Fibroblast of peridontal ligament (primary cell): ENCODE results near the gene DELE1.

Experiments used
- DNase-seq: peaks from one replicate; pipeline ENCODE4 v3.0.0-alpha.2; 2010; ENCODE audit errors: extremely low read depth

The DELE1 gene, protein sequence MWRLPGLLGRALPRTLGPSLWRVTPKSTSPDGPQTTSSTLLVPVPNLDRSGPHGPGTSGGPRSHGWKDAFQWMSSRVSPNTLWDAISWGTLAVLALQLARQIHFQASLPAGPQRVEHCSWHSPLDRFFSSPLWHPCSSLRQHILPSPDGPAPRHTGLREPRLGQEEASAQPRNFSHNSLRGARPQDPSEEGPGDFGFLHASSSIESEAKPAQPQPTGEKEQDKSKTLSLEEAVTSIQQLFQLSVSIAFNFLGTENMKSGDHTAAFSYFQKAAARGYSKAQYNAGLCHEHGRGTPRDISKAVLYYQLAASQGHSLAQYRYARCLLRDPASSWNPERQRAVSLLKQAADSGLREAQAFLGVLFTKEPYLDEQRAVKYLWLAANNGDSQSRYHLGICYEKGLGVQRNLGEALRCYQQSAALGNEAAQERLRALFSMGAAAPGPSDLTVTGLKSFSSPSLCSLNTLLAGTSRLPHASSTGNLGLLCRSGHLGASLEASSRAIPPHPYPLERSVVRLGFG

DNA sequence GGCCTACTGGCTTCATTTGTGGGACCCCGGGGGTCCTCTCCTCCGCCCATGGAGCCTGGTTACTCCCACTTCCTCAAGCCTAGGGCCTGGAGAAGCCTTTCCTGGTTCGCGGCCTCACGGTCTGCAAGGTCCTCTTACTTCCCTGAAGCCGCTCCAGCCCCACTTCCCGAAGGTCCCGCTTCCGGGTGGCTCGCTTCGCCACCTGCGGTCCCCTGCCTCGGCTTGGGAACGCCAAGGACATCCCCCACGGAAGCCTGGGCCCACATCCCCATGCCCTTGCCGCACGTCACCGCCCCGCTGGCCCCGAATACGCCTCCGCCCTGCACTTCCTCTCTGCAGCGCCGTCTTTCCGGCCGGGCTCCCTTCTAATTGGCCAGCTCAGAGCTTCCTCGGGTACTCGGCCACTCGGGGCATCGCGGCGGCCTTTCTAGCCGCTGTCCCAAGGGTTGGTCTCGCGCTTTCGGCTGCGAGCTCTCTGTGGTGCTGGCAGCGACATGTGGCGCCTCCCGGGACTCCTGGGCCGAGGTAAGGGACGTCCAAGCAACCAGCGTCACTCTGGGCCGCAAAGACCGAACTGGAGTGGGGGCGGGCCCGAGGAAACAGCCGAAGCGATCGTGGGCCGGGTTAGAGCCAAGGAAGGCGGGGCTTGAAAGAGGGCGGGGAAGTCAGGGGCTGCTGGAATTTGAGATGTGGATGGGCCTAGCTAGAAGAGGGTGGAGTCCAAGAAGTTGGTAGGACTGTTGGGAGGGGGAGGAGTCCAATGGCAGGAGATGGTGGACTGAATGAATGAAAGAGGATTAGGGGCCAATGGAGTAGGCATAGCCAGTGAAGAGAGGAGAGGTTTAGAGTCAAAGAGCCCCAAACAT lies at the start of gene DELE1:
Gene DELE1, plus strand, starts transcription at position 424 of the 866 bp plus-strand sequence. Its CDS starts 71 bp downstream, at position 495.
- peak; percentile 92 for DNase-seq

DNA sequence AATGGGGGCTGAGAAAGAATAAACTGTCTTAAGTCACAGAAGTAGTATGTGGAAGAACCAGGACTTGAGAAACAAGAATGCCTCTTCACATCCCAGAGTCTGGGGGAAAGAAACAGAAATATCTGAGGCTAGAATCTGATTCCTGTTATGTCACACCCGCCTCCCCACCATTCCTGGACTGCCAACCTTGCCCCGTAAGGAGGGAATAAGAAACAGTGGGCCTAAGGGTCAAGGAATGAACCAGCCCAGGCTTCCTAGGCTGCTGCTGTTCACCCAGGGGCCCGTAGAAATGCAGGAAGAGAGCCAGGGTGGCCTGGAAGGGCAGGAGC lies 49.8 kb upstream of the DELE1 start:
- DNase-seq: no peak

DNA sequence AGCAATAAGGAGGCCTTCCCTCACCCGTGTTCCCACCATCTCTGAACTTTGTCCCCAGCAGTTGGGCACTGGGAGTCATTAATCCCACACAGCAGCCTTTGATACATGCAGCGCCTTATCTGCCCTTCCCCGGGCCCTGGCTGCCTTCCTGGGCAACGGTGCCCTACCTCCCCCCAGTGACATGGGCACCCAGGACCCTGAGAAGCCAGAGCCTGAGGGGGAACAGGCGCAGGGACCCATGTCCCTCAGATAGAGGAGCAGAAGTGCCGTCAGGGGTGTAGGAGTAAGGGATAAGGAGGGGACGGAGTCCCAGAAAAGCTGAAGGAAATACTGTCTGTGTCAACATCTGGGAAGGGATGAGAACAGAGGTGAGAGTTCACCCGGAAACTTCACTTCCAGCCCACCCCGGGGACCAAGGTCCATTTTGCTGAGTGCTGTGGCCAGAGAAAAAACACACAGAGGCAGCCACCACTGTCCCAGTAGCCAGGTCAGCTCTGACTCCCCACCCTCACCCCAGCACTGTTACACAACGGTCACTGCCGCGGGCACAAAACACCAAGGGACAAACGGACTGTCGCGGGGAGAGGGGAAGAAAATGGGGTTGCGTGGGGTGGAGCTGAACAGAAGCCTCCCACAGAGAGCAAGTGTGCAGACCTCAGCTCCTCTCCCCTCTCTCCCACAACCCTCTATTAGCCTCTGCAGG lies 49.3 kb upstream of the DELE1 start:
- DNase-seq: no peak

DNA sequence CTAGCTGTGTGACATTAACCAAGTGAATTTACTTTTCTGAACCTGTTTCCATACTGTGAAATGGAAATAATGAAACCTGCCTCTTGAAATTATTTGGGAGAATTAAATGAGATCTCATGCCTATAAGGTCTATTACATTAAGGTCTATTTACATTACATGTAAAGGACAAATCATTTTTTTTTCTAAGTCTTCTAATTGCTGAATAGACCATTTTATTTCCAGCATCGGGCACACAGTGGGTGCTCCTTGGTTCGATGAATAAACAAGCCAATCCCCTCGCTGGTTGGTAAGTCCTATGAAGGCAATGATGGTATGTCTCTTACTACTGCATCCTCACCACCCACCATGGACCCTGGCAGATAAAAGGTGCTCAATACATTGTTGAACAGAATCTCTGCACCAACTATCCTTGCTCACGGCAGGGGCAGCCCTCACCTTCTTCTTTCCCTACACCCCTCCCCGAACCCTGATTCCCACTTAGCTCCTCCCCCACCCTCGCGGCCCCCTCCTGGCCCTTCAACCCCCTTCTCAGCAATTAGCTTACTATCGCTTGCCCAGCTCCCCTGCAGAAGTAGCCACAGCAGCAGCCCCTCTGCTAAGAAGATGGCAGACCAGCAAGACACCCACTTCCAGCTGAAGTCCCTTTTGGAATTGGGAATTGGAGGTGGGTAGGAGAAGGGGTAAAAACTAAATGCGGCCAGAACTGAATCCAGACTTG lies 48.5 kb upstream of the DELE1 start:
- DNase-seq: no peak

DNA sequence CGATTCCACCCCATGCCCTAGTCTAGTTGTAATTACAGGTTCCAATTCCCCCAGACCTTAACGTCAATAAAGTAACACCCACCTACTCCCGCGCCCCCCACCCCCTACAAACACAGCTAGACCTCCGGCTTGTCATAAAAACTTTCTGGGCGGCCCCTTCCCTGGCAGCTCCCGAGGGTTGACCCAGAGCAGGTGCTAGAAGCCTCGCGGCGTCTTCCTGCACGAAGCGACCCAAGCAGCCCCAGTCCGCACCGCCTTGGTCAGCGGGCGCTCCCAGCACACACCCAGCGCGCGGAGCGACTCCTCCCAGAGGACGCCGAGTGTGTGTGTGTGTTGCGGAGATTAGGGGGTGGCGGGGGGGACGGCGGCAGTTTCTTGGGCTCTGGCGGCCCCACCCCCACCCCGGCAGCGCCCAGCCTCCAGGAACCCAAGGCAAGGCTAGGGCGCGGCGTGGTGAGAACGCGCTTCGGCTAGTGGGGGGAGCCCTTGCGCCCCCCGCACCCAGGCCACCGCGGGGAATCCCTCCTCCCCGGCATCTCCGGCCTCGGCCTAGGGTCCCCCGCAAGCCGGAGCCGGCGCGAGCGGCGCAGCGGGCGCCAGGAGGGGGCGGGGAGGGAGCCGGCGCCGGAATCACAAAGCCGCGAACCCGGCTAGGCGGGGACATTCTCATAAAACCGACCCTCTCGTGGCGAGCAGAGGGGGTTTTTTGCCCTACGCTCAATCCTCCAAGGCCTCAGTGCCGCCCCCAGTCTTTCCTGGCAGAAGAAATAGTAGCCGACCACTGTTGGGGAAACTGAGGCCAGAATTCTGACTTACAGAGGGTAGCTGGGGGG lies 47.7 kb upstream of the DELE1 start:
- DNase-seq: no peak

DNA sequence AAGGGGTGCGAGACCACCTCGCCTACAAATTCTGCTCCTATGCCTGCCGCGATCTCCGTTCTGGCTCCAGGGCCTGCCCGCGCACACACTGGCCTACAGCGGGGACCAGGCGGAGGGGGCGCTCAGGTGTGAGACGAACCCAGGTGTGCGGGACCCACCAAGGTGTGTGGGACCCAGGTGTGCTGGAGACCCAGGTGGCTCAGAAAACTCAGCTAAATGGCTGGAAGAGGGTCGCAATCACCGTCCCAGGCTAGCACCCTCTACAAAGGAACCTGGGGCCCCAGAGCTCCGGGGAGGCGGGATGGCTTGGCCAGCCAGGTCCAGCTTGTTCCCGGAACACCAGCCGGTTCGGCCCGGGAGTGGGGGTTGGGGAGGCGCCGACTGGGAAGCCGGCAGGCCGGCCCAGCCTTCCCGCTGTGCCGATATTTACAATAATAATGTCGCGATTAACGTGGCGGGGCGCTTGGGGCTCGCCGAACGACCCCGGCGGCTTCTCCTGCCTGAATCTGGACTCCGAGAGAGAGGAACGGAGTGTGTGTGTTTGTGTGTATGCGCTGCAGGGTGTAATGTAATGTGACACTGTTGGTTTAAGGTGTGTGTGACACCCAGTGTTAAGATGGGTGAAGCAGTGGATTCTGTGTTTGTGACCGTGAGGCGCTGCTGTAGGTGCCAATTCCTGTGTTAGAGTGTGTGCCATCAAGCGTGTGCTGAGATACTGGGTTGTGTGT lies 46.9 kb upstream of the DELE1 start:
- no peak for DNase-seq

DNA sequence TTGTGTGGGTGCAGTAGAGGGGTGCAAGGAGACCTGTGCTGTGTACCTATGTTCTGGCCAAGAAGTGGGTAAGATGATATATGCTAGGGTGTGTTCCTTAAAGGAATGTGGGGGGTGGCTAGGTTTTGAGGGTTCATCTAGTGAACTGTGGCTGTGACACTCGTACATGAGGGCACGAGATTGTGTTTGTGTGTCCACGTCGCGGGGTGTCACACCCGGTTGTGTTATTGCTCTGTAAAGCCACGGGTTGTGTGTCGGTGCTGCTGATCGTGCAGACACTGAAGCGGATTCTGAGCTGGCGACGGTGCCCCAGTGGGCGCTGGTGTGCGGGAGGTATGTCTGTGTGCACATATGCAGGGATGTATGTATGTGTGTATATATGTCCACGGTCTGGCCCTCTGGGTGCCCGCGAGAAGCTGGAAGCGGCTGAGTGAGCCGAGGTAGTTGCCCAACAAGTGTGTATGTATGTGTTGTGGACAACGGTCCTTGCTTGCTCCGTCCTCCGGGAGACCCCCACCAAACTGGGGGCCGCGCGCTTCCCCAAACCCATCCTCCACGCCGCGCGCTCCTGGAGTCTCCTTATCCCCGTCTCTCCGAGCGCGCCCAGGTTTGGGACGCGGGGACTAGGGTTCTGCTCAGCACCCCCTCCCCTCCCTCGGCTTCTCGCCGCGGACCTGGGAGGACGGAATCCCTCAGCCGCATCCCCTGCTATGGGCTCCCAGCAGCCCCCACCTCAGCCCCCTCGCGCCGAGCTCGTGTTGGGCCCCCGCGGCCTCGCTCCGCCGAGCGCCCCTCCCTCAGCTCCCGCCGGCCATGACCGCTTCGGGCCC lies 46.1 kb upstream of the DELE1 start:
- DNase-seq: no peak

DNA sequence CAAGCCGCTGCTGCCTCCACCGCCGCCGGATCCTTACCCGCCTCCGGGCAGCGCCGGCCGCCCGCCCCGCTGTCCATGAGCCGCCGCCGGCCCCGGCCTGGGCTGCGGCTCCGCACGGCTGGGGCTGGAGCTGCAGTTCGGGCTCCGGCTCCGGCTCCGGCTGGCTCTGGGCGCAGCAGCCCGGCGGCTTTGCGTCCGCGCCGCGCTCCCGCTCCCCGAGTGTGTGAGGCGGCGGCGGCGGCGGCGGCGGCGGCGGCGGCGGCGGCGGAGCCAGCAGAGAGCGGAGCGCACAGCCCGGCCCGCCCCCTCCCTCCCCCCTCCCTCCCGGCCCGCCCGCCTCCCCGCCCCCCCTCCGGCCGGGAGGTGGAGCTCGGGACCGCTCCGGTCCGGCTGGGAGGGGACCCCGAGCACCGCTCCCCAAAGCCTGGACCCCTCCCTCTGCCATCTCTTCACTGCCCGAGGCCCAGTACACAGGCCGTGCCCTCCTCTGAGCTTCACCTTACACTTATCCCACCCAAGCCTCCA lies 45.4 kb upstream of the DELE1 start, which contains the start of gene PCDH1:
Gene PCDH1, minus strand, starts transcription at position 225 of the 525 bp plus-strand sequence. Its CDS starts 148 bp downstream, at position 77.
- DNase-seq: no peak

DNA sequence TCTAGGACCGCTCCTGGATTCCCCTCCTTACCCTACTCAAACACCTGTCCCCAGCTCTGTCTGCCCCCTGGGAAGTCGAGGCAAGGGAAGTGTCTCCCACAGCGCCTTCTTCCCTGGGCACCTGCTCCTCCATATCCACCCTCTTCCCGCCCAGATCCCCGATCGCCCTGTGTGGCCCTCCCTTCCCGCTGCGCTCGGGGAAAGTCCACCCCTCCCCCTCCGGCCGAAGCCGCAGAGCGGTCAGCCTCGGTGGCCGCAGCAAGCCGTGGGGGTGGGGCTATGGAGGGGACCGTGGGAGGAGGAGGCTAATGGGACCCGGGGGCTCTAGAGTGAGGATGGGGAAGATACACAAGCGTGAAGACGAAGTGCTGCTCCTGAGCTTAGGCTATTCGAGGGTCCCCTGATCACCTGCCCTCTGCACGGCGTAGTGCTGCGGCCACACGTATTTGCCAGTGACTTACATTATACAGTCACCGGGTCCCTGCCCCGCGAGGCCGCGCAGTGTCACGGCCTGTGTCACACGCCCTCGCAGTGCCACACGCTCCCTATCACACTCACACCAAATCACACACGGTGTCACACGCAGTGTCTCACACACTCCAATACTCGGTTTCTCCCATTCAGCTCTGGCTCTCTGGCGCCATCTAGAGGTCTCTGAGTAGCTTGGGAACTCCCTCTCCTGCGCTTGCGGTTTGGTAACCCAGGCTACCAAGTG lies 44.8 kb upstream of the DELE1 start:
- DNase-seq: peak; percentile 89

DNA sequence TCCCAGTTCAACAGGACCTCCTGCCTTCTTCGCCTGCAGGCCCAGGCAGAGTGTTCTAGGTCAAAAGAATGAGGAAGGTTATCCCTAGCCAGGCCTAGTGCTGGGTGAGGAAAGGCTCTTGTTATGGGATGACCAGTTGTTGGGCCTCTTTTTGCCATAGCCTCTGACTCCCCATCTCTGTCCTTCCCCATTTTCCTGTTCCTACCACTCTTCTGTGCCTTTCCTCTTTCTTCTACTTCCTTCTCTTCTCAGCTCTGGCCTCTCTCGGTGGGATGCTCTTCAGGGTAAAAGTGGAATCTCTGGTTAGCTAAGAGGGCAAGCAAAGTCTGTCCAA lies 44.3 kb upstream of the DELE1 start:
- DNase-seq: no peak

DNA sequence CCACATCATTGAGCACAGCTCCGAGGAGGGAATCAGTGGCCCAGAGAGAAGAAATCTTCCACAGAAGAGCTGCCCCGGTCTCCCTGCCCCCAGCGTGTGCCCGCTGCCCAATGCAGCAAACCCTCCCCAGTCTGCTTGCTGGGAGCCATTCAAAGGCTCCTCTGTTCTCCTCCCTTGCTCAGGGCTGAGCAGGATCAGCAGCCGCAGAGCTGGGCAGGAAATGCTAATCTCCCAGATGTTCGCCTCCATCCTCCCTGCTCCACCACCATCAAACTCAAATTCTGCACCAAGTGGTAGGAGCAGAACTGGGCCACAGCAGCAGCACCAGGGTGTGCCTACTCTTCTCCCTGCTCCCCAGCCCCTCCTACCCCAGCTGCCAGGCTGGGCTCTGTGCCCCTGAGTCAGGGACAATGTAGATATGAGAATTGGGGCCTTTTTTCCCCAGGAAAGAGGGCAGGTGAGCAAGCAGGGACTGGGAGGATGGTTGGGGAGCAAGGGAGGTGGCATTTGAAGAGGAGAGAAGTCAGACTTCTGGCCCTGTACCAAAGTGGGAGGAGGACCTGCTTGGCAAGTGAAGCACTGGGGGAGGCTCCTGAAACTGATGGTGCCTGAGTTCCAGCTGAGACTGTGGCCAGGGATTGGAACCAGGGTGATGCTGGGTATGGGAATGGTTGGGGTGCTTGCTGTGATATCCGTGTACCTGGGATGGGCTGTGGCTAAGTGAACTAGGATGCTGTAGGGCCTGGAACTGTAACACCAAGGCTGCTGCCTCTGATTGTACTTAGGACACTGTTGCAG lies 43.5 kb upstream of the DELE1 start:
- DNase-seq: no peak

DNA sequence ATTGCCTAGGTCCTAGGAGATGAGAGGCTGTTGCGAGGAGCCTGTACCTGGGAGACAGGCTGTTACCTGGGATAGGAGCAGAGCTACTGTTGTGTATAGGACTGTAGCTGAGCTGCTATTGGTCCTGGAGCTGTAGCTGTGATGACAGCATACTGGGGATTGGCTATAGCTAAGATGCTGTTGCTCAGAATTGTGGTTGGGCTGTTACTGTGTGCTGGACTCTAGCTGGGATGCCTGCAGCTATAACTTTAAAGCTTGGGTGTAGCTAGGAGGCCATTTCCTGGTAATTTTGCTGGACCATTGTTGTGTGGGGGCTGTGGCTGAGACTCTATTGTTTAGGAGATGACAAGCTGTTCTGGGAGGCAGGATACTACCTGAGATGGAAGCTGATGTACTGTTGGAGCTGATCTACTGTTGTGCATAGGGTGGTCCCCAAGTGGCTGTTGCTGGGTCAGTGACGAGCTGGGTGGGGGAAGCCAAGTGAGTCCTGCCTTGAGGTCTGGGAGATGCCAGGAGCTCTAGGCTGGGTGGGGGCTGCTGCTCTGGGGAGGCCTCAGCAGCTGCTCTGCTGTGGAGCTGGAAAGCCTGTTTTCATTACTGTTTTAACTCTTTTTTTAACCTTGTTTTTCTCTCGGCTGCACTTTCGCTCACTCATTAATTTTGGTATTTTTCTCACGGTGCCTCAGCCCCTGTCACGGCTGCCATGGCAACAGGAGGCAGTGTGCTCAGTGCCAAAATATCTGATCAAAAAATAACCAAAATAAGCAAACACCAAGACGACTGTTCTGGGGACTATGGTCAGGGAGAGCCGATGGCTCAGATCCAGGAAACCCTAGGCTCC lies 42.5 kb upstream of the DELE1 start:
- DNase-seq: no peak

DNA sequence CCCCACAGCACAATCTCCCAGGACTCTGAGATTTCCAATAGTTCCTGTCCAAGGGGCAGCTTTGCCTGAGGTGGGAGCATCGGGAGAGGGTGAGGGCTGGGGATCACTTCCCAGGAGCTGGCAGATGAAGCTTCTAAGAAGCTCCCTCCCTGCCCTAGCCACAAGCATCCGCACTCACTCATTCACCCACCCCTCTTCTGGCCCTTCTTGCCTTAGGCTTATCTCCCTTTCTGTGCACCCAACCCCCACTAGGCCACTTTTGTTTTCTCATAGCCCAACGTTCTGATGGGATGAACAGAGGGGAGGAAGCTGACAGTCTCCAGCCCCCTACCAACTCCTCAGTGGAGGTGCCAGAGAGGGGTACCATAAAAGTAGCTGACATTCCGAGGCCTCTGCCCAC lies 41.8 kb upstream of the DELE1 start:
- DNase-seq: no peak

DNA sequence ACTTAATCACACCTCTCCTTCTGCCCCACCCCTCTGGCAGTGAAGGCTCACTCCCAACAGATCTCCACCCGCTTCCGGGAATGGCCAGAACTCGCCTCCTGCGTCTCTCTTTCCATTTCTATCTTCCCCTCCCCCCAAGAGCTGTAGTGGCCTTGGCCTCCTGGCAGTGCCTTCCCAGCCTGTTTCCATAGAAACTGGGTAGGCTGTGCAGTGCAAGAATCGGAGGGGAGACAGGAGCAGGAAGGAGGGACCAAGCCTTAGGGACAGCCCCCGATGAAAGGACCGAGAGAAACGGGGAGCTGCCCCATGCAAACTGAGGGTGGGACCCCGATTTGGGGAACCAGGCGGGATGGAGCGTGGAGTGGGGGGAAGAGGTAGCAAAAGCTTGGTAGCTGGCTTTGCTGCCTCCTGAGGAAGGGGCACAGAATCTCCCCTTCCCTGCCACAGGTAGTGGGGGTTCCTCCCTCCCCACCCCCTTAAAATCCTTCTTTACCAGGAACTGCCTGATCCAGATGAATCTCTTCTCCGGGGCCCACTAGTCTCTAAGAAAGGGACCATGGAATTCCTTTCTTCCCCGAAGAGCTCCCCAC lies 41.0 kb upstream of the DELE1 start:
- DNase-seq: no peak

DNA sequence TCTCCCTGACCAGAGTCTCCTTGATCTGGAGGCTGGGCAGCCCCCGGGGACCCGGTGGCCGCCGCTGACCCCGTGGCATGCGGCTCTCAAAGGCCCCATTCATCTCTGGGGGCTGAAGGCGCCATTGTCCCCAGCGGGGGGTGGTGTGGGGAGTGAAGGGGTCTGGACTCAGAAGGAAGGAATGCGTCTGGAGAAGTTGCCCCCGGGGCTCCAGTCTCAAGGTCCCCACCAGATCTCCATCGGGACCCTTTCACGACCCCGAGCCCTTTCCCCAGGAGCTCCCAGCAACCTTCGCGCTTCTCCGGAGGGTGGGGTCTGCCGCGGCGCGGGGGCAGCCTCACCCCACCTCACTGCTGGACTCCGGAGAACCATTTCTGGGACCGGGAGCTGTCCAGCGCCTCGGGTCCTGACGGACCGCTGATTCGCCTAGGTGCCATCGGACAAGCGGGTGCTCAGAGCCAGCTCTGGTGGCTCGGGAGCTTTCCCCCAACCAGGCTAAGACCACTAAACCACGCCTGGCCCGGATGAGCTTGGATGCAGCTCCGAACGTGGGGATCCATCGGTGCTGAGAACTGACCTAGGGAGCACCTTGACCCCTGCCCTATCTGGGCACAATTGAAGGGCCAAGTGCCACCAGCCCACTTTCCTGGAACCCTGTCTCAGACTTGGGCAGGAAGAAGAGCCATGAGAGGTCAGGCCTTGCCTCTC lies 40.3 kb upstream of the DELE1 start:
- DNase-seq: peak; percentile 13
